Measurements from ENCODE around the gene RBM27.
"Not testable (repeated sequence)": the region's sequence is repeated elsewhere in the genome, so short reads cannot be mapped to it uniquely, and the experiment has no call there.

DNA sequence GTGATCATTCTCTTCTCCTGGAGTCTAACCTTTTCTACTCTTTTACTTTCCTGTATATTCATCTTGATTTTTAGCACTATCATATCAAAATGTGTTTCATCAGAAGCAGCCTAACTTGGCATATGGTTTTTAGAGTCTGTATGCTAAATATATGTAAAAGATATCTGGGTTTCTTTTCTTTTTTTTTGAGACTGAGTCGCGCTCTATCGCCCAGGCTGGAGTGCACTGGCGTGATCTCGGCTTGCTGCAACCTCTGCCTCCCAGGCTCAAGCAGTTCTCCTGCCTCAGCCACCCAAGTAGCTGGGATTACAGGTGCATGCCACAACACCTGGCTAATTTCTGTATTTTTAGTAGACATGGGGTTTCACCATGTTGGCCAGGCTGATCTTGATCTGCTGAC lies 11.5 kb downstream of the RBM27 start:
- TF ChIP-seq CTCF (conservative IDR thresholded peaks at IDR 0.05); EZH2 (IDR thresholded peaks at IDR 0.05; ENCODE audit: low read depth): not testable (repeated sequence)
